HEK293 (cell line): Measurements from ENCODE around the gene SH3RF1.
A peak's percentile ranks its signal among the peaks of the same experiment; 100 is the strongest.

Experiments
- SP2 ChIP-seq: fragments of 450-650 bp; formaldehyde crosslinking; IDR thresholded peaks from 2 replicates; pipeline ENCODE4 v1.5.1; 2016; ENCODE audit warnings: missing biosample characterization, missing genetic modification characterization
- TRIM28 ChIP-seq: IDR thresholded peaks from 2 replicates; pipeline ENCODE4 v1.6.1; 2011; ENCODE audit warnings: low read length, control low read depth, borderline replicate concordance
- ZBTB17 ChIP-seq: fragments of 450-650 bp; formaldehyde crosslinking; IDR thresholded peaks from 2 replicates; pipeline ENCODE4 v1.5.1; 2016; ENCODE audit warnings: missing biosample characterization, missing genetic modification characterization
- ZBTB8A ChIP-seq: fragments of 450-650 bp; formaldehyde crosslinking; IDR thresholded peaks from 2 replicates; pipeline ENCODE4 v1.5.1; 2016; ENCODE audit warnings: missing biosample characterization, missing genetic modification characterization
- ZFP69B ChIP-seq: fragments of 450-650 bp; formaldehyde crosslinking; IDR thresholded peaks from 2 replicates; pipeline ENCODE4 v1.5.1; 2016; ENCODE audit warnings: missing biosample characterization, missing genetic modification characterization
- ZNF10 ChIP-seq: fragments of 450-650 bp; formaldehyde crosslinking; IDR thresholded peaks from 2 replicates; pipeline ENCODE4 v1.5.1; 2017; ENCODE audit warnings: missing biosample characterization, missing genetic modification characterization
- ZNF133 ChIP-seq: fragments of 450-650 bp; formaldehyde crosslinking; IDR thresholded peaks from 2 replicates; pipeline ENCODE4 v1.5.1; 2016; ENCODE audit warnings: missing biosample characterization, missing genetic modification characterization
- ZNF37A ChIP-seq: fragments of 450-650 bp; IDR thresholded peaks from 2 replicates; pipeline ENCODE4 v1.5.1; 2018; ENCODE audit warnings: missing biosample characterization, missing genetic modification characterization
- ZNF391 ChIP-seq: fragments of 450-650 bp; formaldehyde crosslinking; IDR thresholded peaks from 2 replicates; pipeline ENCODE4 v1.5.1; 2016; ENCODE audit warnings: low read depth, missing biosample characterization, missing genetic modification characterization, borderline replicate concordance
- ZNF600 ChIP-seq: fragments of 450-650 bp; formaldehyde crosslinking; IDR thresholded peaks from 2 replicates; pipeline ENCODE4 v1.5.1; 2016; ENCODE audit warnings: missing biosample characterization, missing genetic modification characterization
- TF ChIP-seq, protein P1 (sequence below): fragments of 450-650 bp; formaldehyde crosslinking; IDR thresholded peaks from 2 replicates; pipeline ENCODE4 v1.5.1; 2016; ENCODE audit warnings: missing biosample characterization, missing genetic modification characterization
- TF ChIP-seq, protein P2 (sequence below): fragments of 450-650 bp; formaldehyde crosslinking; IDR thresholded peaks from 2 replicates; pipeline ENCODE4 v1.5.1; 2017; ENCODE audit warnings: missing biosample characterization, missing genetic modification characterization
- TF ChIP-seq, protein P3 (sequence below): fragments of 450-650 bp; formaldehyde crosslinking; IDR thresholded peaks from 2 replicates; pipeline ENCODE4 v1.5.1; 2016; ENCODE audit warnings: missing biosample characterization, missing genetic modification characterization
- TF ChIP-seq, protein P4 (sequence below): fragments of 450-650 bp; formaldehyde crosslinking; IDR thresholded peaks from 2 replicates; pipeline ENCODE4 v1.5.1; 2016; ENCODE audit warnings: missing biosample characterization, missing genetic modification characterization, low read depth
- TF ChIP-seq, protein P5 (sequence below): fragments of 450-650 bp; formaldehyde crosslinking; IDR thresholded peaks from 2 replicates; pipeline ENCODE4 v1.5.1; 2016; ENCODE audit warnings: missing biosample characterization, missing genetic modification characterization
- TF ChIP-seq, protein P6 (sequence below): fragments of 450-650 bp; formaldehyde crosslinking; IDR thresholded peaks from 2 replicates; pipeline ENCODE4 v1.5.1; 2016; ENCODE audit warnings: missing biosample characterization, missing genetic modification characterization

Gene SH3RF1

DNA sequence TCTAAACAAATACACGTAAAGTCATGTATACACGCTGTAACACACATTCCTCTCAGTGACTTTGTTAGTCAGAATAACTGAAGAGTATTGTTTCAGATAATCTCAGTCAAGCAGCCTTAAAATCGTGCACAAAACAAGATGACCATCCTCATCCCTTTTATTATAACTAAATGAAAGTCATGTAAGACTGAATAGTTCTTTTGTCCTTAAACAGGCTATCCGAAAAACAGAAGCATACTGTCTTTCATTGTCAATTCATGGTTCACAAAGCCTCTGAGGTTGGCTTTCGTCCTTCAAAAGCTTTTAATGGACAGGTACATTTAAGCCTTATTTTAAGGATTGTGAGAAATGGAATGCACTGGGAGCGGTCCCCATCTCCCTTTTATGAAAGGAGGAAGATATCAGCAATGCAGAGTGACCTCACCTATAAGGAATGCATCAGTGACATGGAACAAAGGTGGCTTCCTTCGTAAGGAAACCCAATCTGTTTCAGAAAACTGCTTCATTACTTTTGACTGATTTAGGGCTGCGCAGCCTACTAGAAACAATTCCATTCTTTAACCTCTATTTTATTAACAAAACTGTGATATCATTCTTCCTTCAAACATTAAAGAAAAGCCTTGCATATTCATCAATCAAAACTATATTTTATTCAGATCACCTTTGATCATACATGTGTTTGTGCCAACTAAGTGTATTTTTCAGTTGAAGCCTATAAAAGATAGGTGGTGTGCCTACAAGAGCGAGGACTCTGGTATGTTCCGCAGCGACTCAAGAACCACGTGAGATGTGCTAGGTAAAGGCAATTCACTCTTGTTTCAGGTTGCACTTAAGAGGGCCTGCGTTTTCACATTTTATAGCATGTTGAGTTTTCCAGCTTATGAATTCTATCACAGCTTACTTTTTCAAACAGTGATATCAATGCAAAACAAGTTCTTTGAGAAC lies 19.2 kb downstream of the SH3RF1 start (continued):
- peak; percentile 57; the same call in 1 of the 2 replicates for TF ChIP-seq ZBTB17 (tag by site-specific recombination)
- TF ChIP-seq TRIM28: peak; percentile 48; the same call in 1 of the 2 replicates
- no peak for TF ChIP-seq ZFP69B (tag by site-specific recombination)
- TF ChIP-seq, protein P1, sequence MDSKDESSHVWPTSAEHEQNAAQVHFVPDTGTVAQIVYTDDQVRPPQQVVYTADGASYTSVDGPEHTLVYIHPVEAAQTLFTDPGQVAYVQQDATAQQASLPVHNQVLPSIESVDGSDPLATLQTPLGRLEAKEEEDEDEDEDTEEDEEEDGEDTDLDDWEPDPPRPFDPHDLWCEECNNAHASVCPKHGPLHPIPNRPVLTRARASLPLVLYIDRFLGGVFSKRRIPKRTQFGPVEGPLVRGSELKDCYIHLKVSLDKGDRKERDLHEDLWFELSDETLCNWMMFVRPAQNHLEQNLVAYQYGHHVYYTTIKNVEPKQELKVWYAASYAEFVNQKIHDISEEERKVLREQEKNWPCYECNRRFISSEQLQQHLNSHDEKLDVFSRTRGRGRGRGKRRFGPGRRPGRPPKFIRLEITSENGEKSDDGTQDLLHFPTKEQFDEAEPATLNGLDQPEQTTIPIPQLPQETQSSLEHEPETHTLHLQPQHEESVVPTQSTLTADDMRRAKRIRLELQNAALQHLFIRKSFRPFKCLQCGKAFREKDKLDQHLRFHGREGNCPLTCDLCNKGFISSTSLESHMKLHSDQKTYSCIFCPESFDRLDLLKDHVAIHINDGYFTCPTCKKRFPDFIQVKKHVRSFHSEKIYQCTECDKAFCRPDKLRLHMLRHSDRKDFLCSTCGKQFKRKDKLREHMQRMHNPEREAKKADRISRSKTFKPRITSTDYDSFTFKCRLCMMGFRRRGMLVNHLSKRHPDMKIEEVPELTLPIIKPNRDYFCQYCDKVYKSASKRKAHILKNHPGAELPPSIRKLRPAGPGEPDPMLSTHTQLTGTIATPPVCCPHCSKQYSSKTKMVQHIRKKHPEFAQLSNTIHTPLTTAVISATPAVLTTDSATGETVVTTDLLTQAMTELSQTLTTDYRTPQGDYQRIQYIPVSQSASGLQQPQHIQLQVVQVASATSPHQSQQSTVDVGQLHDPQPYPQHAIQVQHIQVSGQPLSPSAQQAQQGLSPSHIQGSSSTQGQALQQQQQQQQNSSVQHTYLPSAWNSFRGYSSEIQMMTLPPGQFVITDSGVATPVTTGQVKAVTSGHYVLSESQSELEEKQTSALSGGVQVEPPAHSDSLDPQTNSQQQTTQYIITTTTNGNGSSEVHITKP: peak; percentile 44; the same call in 1 of the 2 replicates
- TF ChIP-seq ZNF37A (tag by site-specific recombination): no peak
- no peak for TF ChIP-seq ZNF391 (tag by site-specific recombination)
- TF ChIP-seq, protein P2, sequence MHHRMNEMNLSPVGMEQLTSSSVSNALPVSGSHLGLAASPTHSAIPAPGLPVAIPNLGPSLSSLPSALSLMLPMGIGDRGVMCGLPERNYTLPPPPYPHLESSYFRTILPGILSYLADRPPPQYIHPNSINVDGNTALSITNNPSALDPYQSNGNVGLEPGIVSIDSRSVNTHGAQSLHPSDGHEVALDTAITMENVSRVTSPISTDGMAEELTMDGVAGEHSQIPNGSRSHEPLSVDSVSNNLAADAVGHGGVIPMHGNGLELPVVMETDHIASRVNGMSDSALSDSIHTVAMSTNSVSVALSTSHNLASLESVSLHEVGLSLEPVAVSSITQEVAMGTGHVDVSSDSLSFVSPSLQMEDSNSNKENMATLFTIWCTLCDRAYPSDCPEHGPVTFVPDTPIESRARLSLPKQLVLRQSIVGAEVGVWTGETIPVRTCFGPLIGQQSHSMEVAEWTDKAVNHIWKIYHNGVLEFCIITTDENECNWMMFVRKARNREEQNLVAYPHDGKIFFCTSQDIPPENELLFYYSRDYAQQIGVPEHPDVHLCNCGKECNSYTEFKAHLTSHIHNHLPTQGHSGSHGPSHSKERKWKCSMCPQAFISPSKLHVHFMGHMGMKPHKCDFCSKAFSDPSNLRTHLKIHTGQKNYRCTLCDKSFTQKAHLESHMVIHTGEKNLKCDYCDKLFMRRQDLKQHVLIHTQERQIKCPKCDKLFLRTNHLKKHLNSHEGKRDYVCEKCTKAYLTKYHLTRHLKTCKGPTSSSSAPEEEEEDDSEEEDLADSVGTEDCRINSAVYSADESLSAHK (tag by site-specific recombination): no peak
- no peak for TF ChIP-seq ZBTB8A (tag by site-specific recombination)
- TF ChIP-seq, protein P3, sequence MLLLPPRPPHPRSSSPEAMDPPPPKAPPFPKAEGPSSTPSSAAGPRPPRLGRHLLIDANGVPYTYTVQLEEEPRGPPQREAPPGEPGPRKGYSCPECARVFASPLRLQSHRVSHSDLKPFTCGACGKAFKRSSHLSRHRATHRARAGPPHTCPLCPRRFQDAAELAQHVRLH (tag by site-specific recombination): no peak
- TF ChIP-seq, protein P4, sequence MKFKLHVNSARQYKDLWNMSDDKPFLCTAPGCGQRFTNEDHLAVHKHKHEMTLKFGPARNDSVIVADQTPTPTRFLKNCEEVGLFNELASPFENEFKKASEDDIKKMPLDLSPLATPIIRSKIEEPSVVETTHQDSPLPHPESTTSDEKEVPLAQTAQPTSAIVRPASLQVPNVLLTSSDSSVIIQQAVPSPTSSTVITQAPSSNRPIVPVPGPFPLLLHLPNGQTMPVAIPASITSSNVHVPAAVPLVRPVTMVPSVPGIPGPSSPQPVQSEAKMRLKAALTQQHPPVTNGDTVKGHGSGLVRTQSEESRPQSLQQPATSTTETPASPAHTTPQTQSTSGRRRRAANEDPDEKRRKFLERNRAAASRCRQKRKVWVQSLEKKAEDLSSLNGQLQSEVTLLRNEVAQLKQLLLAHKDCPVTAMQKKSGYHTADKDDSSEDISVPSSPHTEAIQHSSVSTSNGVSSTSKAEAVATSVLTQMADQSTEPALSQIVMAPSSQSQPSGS (tag by site-specific recombination): 0 out of 2 replicates have a peak, but pooled peaks have one; percentile 34
- TF ChIP-seq, protein P5, sequence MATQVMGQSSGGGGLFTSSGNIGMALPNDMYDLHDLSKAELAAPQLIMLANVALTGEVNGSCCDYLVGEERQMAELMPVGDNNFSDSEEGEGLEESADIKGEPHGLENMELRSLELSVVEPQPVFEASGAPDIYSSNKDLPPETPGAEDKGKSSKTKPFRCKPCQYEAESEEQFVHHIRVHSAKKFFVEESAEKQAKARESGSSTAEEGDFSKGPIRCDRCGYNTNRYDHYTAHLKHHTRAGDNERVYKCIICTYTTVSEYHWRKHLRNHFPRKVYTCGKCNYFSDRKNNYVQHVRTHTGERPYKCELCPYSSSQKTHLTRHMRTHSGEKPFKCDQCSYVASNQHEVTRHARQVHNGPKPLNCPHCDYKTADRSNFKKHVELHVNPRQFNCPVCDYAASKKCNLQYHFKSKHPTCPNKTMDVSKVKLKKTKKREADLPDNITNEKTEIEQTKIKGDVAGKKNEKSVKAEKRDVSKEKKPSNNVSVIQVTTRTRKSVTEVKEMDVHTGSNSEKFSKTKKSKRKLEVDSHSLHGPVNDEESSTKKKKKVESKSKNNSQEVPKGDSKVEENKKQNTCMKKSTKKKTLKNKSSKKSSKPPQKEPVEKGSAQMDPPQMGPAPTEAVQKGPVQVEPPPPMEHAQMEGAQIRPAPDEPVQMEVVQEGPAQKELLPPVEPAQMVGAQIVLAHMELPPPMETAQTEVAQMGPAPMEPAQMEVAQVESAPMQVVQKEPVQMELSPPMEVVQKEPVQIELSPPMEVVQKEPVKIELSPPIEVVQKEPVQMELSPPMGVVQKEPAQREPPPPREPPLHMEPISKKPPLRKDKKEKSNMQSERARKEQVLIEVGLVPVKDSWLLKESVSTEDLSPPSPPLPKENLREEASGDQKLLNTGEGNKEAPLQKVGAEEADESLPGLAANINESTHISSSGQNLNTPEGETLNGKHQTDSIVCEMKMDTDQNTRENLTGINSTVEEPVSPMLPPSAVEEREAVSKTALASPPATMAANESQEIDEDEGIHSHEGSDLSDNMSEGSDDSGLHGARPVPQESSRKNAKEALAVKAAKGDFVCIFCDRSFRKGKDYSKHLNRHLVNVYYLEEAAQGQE: no peak
- no peak for TF ChIP-seq ZNF600 (tag by site-specific recombination)
- TF ChIP-seq, protein P6, sequence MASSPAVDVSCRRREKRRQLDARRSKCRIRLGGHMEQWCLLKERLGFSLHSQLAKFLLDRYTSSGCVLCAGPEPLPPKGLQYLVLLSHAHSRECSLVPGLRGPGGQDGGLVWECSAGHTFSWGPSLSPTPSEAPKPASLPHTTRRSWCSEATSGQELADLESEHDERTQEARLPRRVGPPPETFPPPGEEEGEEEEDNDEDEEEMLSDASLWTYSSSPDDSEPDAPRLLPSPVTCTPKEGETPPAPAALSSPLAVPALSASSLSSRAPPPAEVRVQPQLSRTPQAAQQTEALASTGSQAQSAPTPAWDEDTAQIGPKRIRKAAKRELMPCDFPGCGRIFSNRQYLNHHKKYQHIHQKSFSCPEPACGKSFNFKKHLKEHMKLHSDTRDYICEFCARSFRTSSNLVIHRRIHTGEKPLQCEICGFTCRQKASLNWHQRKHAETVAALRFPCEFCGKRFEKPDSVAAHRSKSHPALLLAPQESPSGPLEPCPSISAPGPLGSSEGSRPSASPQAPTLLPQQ (tag by site-specific recombination): peak; percentile 57; the same call in 1 of the 2 replicates
- no peak for TF ChIP-seq ZNF133 (tag by site-specific recombination)
- TF ChIP-seq ZNF10 (tag by site-specific recombination): no peak
- TF ChIP-seq SP2: no peak
